Left lung (tissue), 10 donors: ENCODE results near the gene MED9. TPM values are rescaled to one million over a fixed set of nuclear protein-coding genes. Genes with fewer than 3 reads are reported as not detected.
"Not testable (repeated sequence)": the region's sequence is repeated elsewhere in the genome, so short reads cannot be mapped to it uniquely, and the experiment has no call there.

Experiments used
- ATAC-seq: fragments of 200-7000 bp; cut with Tn5 transposase; one replicate; pipeline ENCODE4 v1.9.1; 2020; ENCODE audit warnings: moderate library complexity
- DNase-seq, 4 donors: peaks; one replicate each; pipeline ENCODE4 v3.0.0-alpha.2; 2013 to 2020
- H3K27ac ChIP-seq, 2 donors: fragments of 200-600 bp; sonication (generic) in 1 of 2; one replicate each; pipeline versions ENCODE4 v1.5.0 to v1.8.0; 2020 to 2021
- H3K27me3 ChIP-seq, 2 donors: fragments of 200-600 bp; sonication (generic) in 1 of 2; one replicate each; pipeline versions ENCODE4 v1.5.0 to v1.8.0; 2020 to 2021
- H3K36me3 ChIP-seq, 2 donors: fragments of 200-600 bp; sonication (generic) in 1 of 2; one replicate each; pipeline versions ENCODE4 v1.5.0 to v1.8.0; 2020 to 2021
- H3K4me1 ChIP-seq, 2 donors: fragments of 200-600 bp; one replicate each; pipeline ENCODE4 v1.8.0; 2021
- H3K4me3 ChIP-seq, 2 donors: fragments of 200-600 bp; sonication (generic) in 1 of 2; one replicate each; pipeline versions ENCODE4 v1.5.0 to v1.8.0; 2020 to 2021; ENCODE audit warnings: mild to moderate bottlenecking in 1 of 2
- H3K9me3 ChIP-seq, 2 donors: fragments of 200-600 bp; sonication (generic) in 1 of 2; one replicate each; pipeline versions ENCODE4 v1.5.0 to v1.8.0; 2020 to 2021
- intact Hi-C, 2 donors: fragments of 100-400 bp; cut with DNase I; formaldehyde crosslinking; loops; one replicate each; pipeline versions ENCODE4 v1.11.2 to v1.14.2; 2022
- polyA plus RNA-seq, 6 donors: library from polyadenylated mRNA; unstranded; fragments of 120-200 nt; gene quantifications; one replicate each; pipeline ENCODE4 v1.2.1, GENCODE V29; 2013; ENCODE audit not compliant: insufficient read length in 6 of 6
- total RNA-seq, 2 donors: library from RNA; stranded (reverse); fragmentation: NEBNext Ultra II Directional; extraction: Animal tissue kit (Norgen Biotek cat#: 25700); gene quantifications; one replicate each; pipeline ENCODE4 v1.2.1, GENCODE V29; 2021
- TF ChIP-seq, protein P1 (sequence below), 2 donors: fragments of 200-600 bp; sonication (generic) in 1 of 2; IDR thresholded peaks; one replicate each; pipeline versions ENCODE4 v1.5.0 to v1.8.0; 2021; ENCODE audit warnings: antibody characterized with exemption in 2 of 2
- donor health status: DM: no; HTN: yes; CAD: no.
- donor health status: DM: no; HTN: no; CAD: no.

MED9 gene
- total and polyA plus RNA-seq, 8 donors: 11.5 to 17.1 (median 16.2) TPM

DNA sequence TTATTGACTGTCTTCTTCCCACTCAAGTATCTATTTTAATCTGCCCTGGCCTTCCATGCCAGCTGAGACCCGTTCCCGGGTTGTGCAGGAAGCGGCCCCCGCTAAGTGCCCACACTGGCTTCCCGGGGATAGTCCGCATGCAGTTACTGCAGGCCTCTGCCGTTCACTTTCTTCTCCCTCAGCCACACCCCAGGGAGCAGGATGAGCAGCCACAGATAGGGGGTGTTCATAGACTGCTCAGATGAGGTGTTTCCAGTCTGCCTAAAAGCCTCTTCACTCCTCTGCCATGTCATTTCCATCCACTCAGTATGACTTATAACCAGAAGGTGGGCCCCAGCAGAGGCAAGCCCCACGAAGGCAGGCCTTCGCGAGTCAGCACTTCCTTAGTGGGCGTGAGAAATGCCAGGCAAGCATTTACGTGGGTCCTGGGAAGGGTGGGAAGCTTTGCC, 7.7 kb downstream of the MED9 start:
- Histone ChIP-seq H3K4me3 (no peak overlapping the region), H3K9me3 (no peaks in the 10 kb centered on the region), H3K27me3 (no peaks in the 10 kb centered on the region), H3K36me3 (peaks cover 0 to 37% of the 10 kb centered on the region in 2 donors), H3K27ac (no peak overlapping the region), H3K4me1 (peaks cover 0 to 33% of the 10 kb centered on the region in 2 donors)
- TF ChIP-seq, protein P1, sequence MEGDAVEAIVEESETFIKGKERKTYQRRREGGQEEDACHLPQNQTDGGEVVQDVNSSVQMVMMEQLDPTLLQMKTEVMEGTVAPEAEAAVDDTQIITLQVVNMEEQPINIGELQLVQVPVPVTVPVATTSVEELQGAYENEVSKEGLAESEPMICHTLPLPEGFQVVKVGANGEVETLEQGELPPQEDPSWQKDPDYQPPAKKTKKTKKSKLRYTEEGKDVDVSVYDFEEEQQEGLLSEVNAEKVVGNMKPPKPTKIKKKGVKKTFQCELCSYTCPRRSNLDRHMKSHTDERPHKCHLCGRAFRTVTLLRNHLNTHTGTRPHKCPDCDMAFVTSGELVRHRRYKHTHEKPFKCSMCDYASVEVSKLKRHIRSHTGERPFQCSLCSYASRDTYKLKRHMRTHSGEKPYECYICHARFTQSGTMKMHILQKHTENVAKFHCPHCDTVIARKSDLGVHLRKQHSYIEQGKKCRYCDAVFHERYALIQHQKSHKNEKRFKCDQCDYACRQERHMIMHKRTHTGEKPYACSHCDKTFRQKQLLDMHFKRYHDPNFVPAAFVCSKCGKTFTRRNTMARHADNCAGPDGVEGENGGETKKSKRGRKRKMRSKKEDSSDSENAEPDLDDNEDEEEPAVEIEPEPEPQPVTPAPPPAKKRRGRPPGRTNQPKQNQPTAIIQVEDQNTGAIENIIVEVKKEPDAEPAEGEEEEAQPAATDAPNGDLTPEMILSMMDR (IDR thresholded peaks at IDR 0.05): no peak
- intact Hi-C loops: no loop called here
- ATAC-seq: no peak
- DNase-seq: no peak

DNA sequence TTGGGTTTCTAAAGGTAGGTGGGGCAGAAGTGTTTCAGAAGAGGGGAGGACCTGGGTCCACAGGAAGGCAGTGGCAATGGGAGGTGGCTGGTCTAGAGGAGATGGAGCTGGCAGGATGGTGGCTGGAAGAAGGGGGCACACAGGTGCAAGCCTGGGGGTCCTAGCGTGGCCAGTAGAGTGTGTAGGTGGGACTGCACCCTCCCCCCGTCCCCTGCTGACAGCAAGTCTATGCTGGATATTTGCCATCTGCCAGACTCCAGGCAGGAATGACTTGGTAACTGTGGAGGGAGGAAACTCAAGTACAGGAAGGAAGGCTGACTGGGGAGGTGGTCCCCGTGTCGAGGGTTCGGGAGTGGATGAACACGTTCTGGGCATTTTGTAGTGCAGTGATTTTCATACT, 8.6 kb downstream of the MED9 start:
- H3K27me3 ChIP-seq: no peaks in the 10 kb centered on the region
- no peaks in the 10 kb centered on the region for H3K9me3 ChIP-seq

DNA sequence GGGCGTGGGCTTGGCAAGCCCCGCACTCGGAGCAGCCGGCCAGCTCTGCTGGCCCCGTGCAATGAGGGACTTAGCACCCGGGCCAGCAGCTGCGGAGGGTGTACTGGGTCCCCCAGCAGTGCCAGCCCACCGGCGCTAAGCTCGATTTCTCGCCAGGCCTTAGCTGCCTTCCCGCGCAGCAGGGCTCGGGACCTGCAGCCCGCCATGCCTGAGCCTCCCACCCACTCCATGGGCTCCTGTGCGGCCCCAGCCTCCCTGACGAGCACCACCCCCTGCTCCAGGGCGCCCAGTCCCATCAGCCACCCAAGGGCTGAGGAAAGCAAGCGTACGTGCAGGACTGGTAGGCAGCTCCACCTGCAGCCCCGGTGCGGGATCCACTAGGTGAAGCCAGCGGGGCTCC, 9.6 kb downstream of the MED9 start:
- H3K4me3 ChIP-seq, intact Hi-C loops, DNase-seq, H3K9me3 ChIP-seq, ATAC-seq, H3K27ac ChIP-seq, H3K27me3 ChIP-seq: not testable (repeated sequence)
- Histone ChIP-seq H3K4me1 (peaks cover 0 to 18% of the 10 kb centered on the region in 2 donors), H3K36me3 (peaks cover 0 to 43% of the 10 kb centered on the region in 2 donors)

More for the DNA sequence above, 8.6 kb downstream of the MED9 start:
- no peak overlapping the region for H3K27ac ChIP-seq
- no peak overlapping the region for H3K4me3 ChIP-seq
- peaks cover 0 to 27% of the 10 kb centered on the region in 2 donors for H3K4me1 ChIP-seq
- TF ChIP-seq, protein P1 (IDR thresholded peaks at IDR 0.05): no peak
- ATAC-seq: no peak
- intact Hi-C loops: no loop called here
- no peak for DNase-seq
- H3K36me3 ChIP-seq: peaks cover 0 to 37% of the 10 kb centered on the region in 2 donors

DNA sequence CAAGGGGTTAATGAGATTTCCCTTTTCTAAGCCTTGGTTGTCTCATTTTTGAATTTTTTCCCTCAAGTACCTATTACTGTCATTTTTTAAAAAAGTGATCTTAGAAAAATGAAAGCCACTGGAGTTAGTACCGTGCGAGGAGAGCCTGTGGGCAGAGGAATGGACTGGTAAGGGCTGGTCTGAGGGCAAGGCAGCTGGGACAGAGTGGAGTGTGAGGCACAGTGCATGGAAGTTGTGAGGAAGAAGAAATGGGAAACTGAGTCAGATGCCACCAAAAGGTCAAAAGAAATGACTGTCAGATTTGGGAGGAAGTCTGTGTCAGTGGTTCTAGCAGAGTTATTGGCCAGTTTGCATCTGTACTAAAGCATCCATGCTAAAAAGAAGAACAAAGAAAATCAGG, 11.2 kb downstream of the MED9 start:
- no peak for ATAC-seq
- Histone ChIP-seq H3K9me3 (no peaks in the 10 kb centered on the region), H3K36me3 (peaks cover 0 to 58% of the 10 kb centered on the region in 2 donors), H3K4me1 (peaks cover 0 to 9% of the 10 kb centered on the region in 2 donors), H3K4me3 (no peak overlapping the region), H3K27ac (no peak overlapping the region), H3K27me3 (no peaks in the 10 kb centered on the region)
- DNase-seq: no peak
- intact Hi-C loops: no loop called here
- TF ChIP-seq, protein P1 (IDR thresholded peaks at IDR 0.05): no peak

DNA sequence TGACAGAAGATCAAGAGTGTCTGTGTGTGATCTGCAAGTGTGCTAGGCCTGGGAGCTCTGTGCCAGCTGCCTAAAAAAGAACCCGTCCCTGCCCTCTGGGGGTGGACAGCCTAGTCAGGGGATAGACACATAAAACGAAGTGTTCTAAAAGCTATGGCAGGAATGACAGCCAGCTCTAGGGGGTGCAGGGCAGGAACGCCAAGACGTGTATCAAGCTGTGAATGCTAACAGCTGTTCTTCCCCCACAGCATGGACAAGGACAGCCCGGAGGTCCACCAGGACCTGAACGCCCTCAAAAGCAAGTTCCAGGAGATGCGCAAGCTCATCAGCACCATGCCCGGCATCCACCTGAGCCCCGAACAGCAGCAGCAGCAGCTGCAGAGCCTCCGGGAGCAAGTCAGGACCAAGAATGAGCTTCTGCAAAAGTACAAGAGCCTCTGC, 14.3 kb downstream of the MED9 start:
- H3K4me3 ChIP-seq: no peak overlapping the region
- no peak for ATAC-seq
- peaks cover 0 to 52% of the 10 kb centered on the region in 2 donors for H3K36me3 ChIP-seq
- TF ChIP-seq, protein P1 (IDR thresholded peaks at IDR 0.05): no peak
- H3K27me3 ChIP-seq: peaks cover 0 to 15% of the 10 kb centered on the region in 2 donors
- intact Hi-C loops: loop anchor here in 1 of 2 donors (10.0 kb wide), 1 partner anchor 136 kb away; no protein-coding TSS in a partner anchor
- no peak for DNase-seq
- H3K4me1 ChIP-seq: peaks cover 10 to 26% of the 10 kb centered on the region in 2 donors
- H3K9me3 ChIP-seq: no peaks in the 10 kb centered on the region
- no peak overlapping the region for H3K27ac ChIP-seq

DNA sequence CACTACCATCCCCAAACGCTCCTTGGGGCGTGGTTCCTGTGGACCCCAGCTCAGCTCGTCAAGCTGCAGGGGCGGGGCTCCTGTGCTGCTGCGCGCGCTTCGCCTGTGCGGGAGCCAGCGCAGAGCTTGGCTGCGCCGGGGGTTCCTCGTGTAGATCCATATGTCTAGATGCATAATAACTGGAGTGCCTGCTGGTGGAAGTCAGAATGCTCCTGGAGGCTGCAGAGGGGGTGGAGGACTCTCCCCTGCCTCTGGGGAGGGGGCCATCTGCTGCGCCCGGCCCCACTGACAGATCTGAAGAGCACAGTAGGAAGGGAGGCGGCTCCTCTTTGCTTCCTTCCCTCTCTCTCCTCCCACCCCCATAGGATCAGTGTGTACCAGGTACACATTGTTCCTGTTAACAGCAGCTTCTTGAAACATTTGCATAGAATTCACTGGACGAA, 14.8 kb downstream of the MED9 start:
- TF ChIP-seq, protein P1 (IDR thresholded peaks at IDR 0.05): no peak
- no peak overlapping the region for H3K27ac ChIP-seq
- H3K36me3 ChIP-seq: peaks cover 0 to 47% of the 10 kb centered on the region in 2 donors
- DNase-seq (no peak), ATAC-seq (no peak)
- H3K4me1 ChIP-seq: peaks cover 10 to 27% of the 10 kb centered on the region in 2 donors
- intact Hi-C loops: loop anchor here in 1 of 2 donors (10.0 kb wide), 1 partner anchor 137 kb away; no protein-coding TSS in a partner anchor
- H3K4me3 ChIP-seq: no peak overlapping the region
- no peaks in the 10 kb centered on the region for H3K9me3 ChIP-seq
- H3K27me3 ChIP-seq: peaks cover 0 to 20% of the 10 kb centered on the region in 2 donors
